HepG2 (cell line): Measurements from ENCODE around the gene EGFR. TPM values are rescaled to one million over a fixed set of nuclear protein-coding genes. Genes with fewer than 3 reads are reported as not detected.

Source experiments
- ATAC-seq: fragments of 200-7000 bp; cut with Tn5 transposase; 3 replicates; pipeline ENCODE4 v1.9.1; 2020; ENCODE audit warnings: mild to moderate bottlenecking, moderate library complexity
- BruUV-seq: library from RNA; stranded (reverse); fragments of 400-500 nt; replicated peaks from 2 replicates; lab custom pipeline; 2021; lab: Mats Ljungman, UMichigan
- CTCF ChIA-PET: fragments of 300-600 bp; formaldehyde crosslinking; extraction: SDS; loops from one replicate; lab custom pipeline; 2021; ENCODE audit warnings: low total read pairs, inconsistent platforms, low intra/inter-chr PET ratio; lab: Yijun Ruan, JAX
- POLR2A ChIA-PET: fragments of 350-600 bp; sonication (Branson Sonifier 250); formaldehyde crosslinking; loops from one replicate; lab custom pipeline; 2020; ENCODE audit warnings: antibody characterized with exemption, inconsistent platforms; lab: Yijun Ruan, JAX
- DNase-seq: peaks from one replicate; pipeline ENCODE4 v3.0.0-alpha.2; 2015; ENCODE audit warnings: low spot score
- FAIRE-seq: peaks from 3 replicates; lab custom pipeline; 2011; peaks lifted over from hg19 to GRCh38; lab: Jason Lieb, UNC
- H2AFZ ChIP-seq: one replicate; pipeline ENCODE4 v1.6.1; 2011; ENCODE audit warnings: low read length, inconsistent platforms
- H3K27ac ChIP-seq: fragments of 300-600 bp; 3 replicates; pipeline ENCODE4 v1.8.0; 2011; ENCODE audit warnings: mixed run types, mild to moderate bottlenecking, mixed read lengths, low read length, inconsistent platforms; ENCODE audit not compliant: insufficient read depth; ENCODE audit errors: extremely low read length
- H3K27me3 ChIP-seq, 2 experiments: fragments of 200-600 bp in 1 of 2; 2 replicates in 1 of 2; 3 replicates in 1 of 2; pipeline versions ENCODE4 v1.6.0 to v1.8.0; 2011; ENCODE audit warnings: low read length in 2 of 2, mild to moderate bottlenecking in 2 of 2, moderate library complexity in 2 of 2, inconsistent platforms in 1 of 2; ENCODE audit not compliant: insufficient read depth in 2 of 2, control insufficient read depth in 1 of 2
- H3K36me3 ChIP-seq, 2 experiments: fragments of 200-600 bp in 1 of 2; replicated peaks in 1 of 2; 2 replicates in 1 of 2; 3 replicates in 1 of 2; pipeline versions ENCODE4 v1.5.1 to v1.8.0; 2011; ENCODE audit warnings: low read length in 2 of 2, inconsistent platforms in 1 of 2; ENCODE audit not compliant: insufficient read depth in 2 of 2, control insufficient read depth in 1 of 2
- H3K4me1 ChIP-seq: 2 replicates; pipeline ENCODE4 v1.5.1; 2012; ENCODE audit warnings: low read length, inconsistent platforms; ENCODE audit not compliant: insufficient read depth
- H3K4me2 ChIP-seq: 2 replicates; pipeline ENCODE4 v1.6.0; 2011; ENCODE audit warnings: low read depth, low read length, inconsistent platforms
- H3K4me3 ChIP-seq, 3 experiments: fragments of 200-600 bp in 1 of 3; sonication (generic), shearing (Covaris generic) in 1 of 3; replicated peaks in 1 of 3; 2 replicates each; pipeline ENCODE4 v1.5.1; 2011 to 2016; ENCODE audit warnings: low read length in 3 of 3, inconsistent platforms in 2 of 3, low read depth in 2 of 3, mild to moderate bottlenecking in 2 of 3, control low read depth in 1 of 3, mixed read lengths in 1 of 3; ENCODE audit not compliant: insufficient read depth in 1 of 3
- H3K79me2 ChIP-seq: one replicate; pipeline ENCODE4 v1.6.1; 2011; ENCODE audit warnings: low read length, inconsistent platforms; ENCODE audit not compliant: insufficient read depth
- H3K9ac ChIP-seq: 2 replicates; pipeline ENCODE4 v1.6.0; 2011; ENCODE audit warnings: mild to moderate bottlenecking, low read depth, low read length, inconsistent platforms; ENCODE audit not compliant: insufficient read depth
- H3K9me3 ChIP-seq: 2 replicates; pipeline ENCODE4 v1.5.1; 2012; ENCODE audit warnings: mild to moderate bottlenecking, low read length
- H4K20me1 ChIP-seq: 2 replicates; pipeline ENCODE4 v1.6.0; 2011; ENCODE audit warnings: inconsistent platforms, mild to moderate bottlenecking, low read length, moderate library complexity; ENCODE audit not compliant: insufficient read depth
- BCL6 ChIP-seq: IDR thresholded peaks from 2 replicates; pipeline ENCODE4 v1.6.1; 2016; ENCODE audit warnings: missing genetic modification reagents, missing compliant biosample characterization
- BRCA1 ChIP-seq: sonication (generic); formaldehyde crosslinking; IDR thresholded peaks from 2 replicates; pipeline ENCODE4 v1.4.0; 2020; ENCODE audit warnings: missing genetic modification reagents
- ETV6 ChIP-seq: sonication (generic); formaldehyde crosslinking; conservative IDR thresholded peaks from 2 replicates; pipeline ENCODE4 v1.4.0; 2020; ENCODE audit warnings: missing genetic modification reagents
- KDM5A ChIP-seq: fragments of 200-600 bp; sonication (generic); IDR thresholded peaks from 2 replicates; pipeline ENCODE4 v1.7.0; 2018; ENCODE audit warnings: antibody characterized with exemption, mild to moderate bottlenecking, low read length, borderline replicate concordance
- MEIS2 ChIP-seq: sonication (generic); formaldehyde crosslinking; IDR thresholded peaks from 2 replicates; pipeline ENCODE4 v1.9.0; 2021; ENCODE audit warnings: mild to moderate bottlenecking, missing genetic modification reagents
- SMC3 ChIP-seq: IDR thresholded peaks from 2 replicates; pipeline ENCODE4 v1.6.1; 2011; ENCODE audit warnings: low read length, improper control_type of control experiment
- SP1 ChIP-seq, 2 experiments: fragments of 450-650 bp in 1 of 2; sonication (generic) in 1 of 2; formaldehyde crosslinking in 1 of 2; IDR thresholded peaks; 2 replicates each; pipeline versions ENCODE4 v1.4.0 to v1.6.1; 2016 to 2020; ENCODE audit warnings: missing genetic modification reagents in 1 of 2
- ZNF121 ChIP-seq: sonication (generic); formaldehyde crosslinking; IDR thresholded peaks from 2 replicates; pipeline ENCODE4 v1.5.0; 2020; ENCODE audit warnings: mild to moderate bottlenecking, missing genetic modification reagents
- ZNF484 ChIP-seq: sonication (generic); formaldehyde crosslinking; IDR thresholded peaks from 2 replicates; pipeline ENCODE4 v1.5.1; 2020; ENCODE audit warnings: mild to moderate bottlenecking, low read depth, missing genetic modification reagents, borderline replicate concordance
- ZNF574 ChIP-seq: sonication (generic); formaldehyde crosslinking; IDR thresholded peaks from 2 replicates; pipeline ENCODE4 v1.4.0; 2020; ENCODE audit warnings: missing genetic modification reagents
- ZNF614 ChIP-seq: IDR thresholded peaks from 2 replicates; pipeline ENCODE4 v1.6.1; 2018; ENCODE audit warnings: missing biosample characterization, missing genetic modification reagents, inconsistent platforms, borderline replicate concordance
- ZNF619 ChIP-seq: sonication (generic); formaldehyde crosslinking; IDR thresholded peaks from 2 replicates; pipeline ENCODE4 v1.4.0; 2020; ENCODE audit warnings: mild to moderate bottlenecking, missing genetic modification reagents
- WGBS: methylation state at CpG from one replicate; pipeline ENCODE4 v1.1.6; 2017; ENCODE audit warnings: low lambda C conversion rate; 5-methylcytosine and 5-hydroxymethylcytosine counted together
- in situ Hi-C: cut with HindIII; loops from 2 replicates; pipeline ENCODE4 v1.10.0; 2017; ENCODE audit warnings: low pct_unique_long_range_greater_than_20kb; ENCODE audit not compliant: extremely low pct_ligation_motif_present
- intact Hi-C: fragments of 100-400 bp; cut with micrococcal nuclease; formaldehyde crosslinking; loops from one replicate; pipeline ENCODE4 v1.10.0; 2022; ENCODE audit not compliant: unreplicated experiment
- polyA plus RNA-seq, 8 experiments: library from polyadenylated mRNA; depleted of rRNA in 3 of 8; stranded (reverse) in 7 of 8; unstranded in 1 of 8; fragments of >200 nt; fragmentation: Illumina TruSeq in 4 of 8; extraction: Trizol in 4 of 8; gene quantifications; 2 replicates each; pipeline versions ENCODE4 v1.2.1 to v1.2.3, GENCODE V29; 2011 to 2016; ENCODE audit warnings: low read depth in 4 of 8, missing spikeins in 1 of 8, mixed read lengths in 1 of 8; ENCODE audit not compliant: insufficient read depth in 1 of 8
- total RNA-seq, 5 experiments: library from RNA; depleted of rRNA; stranded (reverse); fragments of >200 nt; fragmentation: Illumina TruSeq; extraction: Trizol; gene quantifications; 2 replicates each; pipeline ENCODE4 v1.2.3, GENCODE V29; 2016; ENCODE audit warnings: low read depth in 1 of 5

EGFR gene
- total and polyA plus RNA-seq, 2 of the 13 experiments (the other 11 are each of a cell fraction or from before 2014, with no cell fraction given): 7.0 to 10.0 TPM

- TF ChIP-seq BRCA1 (CRISPR knock-in tag): no peak
- no peak for TF ChIP-seq ZNF619
- no peak for TF ChIP-seq ZNF574 (CRISPR knock-in tag)
- TF ChIP-seq MEIS2 (CRISPR knock-in tag): no peak
- TF ChIP-seq ZNF484 (CRISPR knock-in tag): no peak
- no peak for TF ChIP-seq SMC3
- no peak for TF ChIP-seq KDM5A
These were observed 171.1 kb downstream of the EGFR start (continued) for GRCh38 chr7:55189878-55190436.

- no peak for DNase-seq
- Histone ChIP-seq H4K20me1 (no peaks in the 10 kb centered on the region), H3K9me3 (no peaks in the 10 kb centered on the region)
- TF ChIP-seq BCL6 (peak; percentile 80), ETV6 (CRISPR knock-in tag) (no peak), SP1 (IDR thresholded peaks at IDR 0.05) (no peak), SP1 (CRISPR knock-in tag; IDR thresholded peaks at IDR 0.05) (no peak), ZNF614 (CRISPR knock-in tag) (no peak), ZNF121 (no peak)
- TF ChIP-seq, all 625 proteins: peak for 1
- no peak for ATAC-seq
- CTCF ChIA-PET: no interaction called here
- no peak overlapping the region for H3K27ac ChIP-seq
- H3K4me2 ChIP-seq: no peak overlapping the region
- no peak for FAIRE-seq
- H3K4me3 ChIP-seq: no peak overlapping the region
- intact Hi-C loops: no loop called here
- in situ Hi-C loops: no loop called here
- peaks cover 64% of the 10 kb centered on the region for H3K4me1 ChIP-seq
- BruUV-seq: no TSS peak
- H3K36me3 ChIP-seq: peaks cover 12 to 41% of the 10 kb centered on the region in 2 experiments
- H3K79me2 ChIP-seq: peaks cover 27% of the 10 kb centered on the region
- POLR2A ChIA-PET: interaction anchor here (4.6 kb wide), 1 partner anchor 12 kb away, joined by 275 read pairs; no protein-coding TSS in a partner anchor
- no peaks in the 10 kb centered on the region for H3K27me3 ChIP-seq
- no peak overlapping the region for H3K9ac ChIP-seq
- no peak overlapping the region for H2AFZ ChIP-seq
- WGBS: 92% methylated on average over 6 of the region's 7 CpGs
These were observed 171.8 kb downstream of the EGFR start for GRCh38 chr7:55190511-55191160.
